Measurements from ENCODE around the gene RNF144B.
"Not testable (repeated sequence)": the region's sequence is repeated elsewhere in the genome, so short reads cannot be mapped to it uniquely, and the experiment has no call there.

The RNF144B gene

GRCh38 chr6:18447552-18447951 lies 60.4 kb downstream of the RNF144B start:
- DNase-seq (ENCODE audit: low spot score in 2 of 2) = no peak
- Histone ChIP-seq H3K36me3 (replicated peaks) (no peaks in the 10 kb centered on the region), H3K9me3 (no peaks in the 10 kb centered on the region), H3K27me3 (ENCODE audit: low read depth) (peaks cover 2% of the 10 kb centered on the region), H3K4me3 (no peak overlapping the region), H3K4me1 (no peaks in the 10 kb centered on the region)
- in situ Hi-C loops (cut with MboI; ENCODE audit: low sequenced_read_pairs) = no loop called here

- H3K4me1 ChIP-seq = no peaks in the 10 kb centered on the region
These were observed 64.6 kb downstream of the RNF144B start for GRCh38 chr6:18451756-18452155.

DNA sequence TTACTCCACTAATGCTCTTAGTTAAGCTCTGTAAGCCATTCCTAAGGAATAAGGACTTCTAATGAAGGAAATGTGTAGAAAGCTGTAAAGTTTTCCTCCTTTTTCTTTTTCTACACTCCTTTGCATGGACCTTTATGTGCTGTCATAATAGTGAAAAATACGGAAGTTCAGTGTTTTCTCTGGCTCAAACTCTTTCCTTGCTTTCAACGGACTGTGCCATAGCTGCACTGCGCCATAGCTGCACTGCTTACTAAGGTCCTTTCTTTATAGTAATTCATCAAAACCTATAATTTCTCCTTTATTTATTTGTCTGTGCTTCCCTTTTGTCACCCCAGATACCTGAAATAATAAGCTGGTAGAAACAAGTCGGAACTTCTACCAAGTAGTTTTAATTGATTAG lies 67.3 kb downstream of the RNF144B start:
- no peaks in the 10 kb centered on the region for H3K9me3 ChIP-seq
- peaks cover 12% of the 10 kb centered on the region for H3K27me3 ChIP-seq (ENCODE audit: low read depth)
- no peak for DNase-seq (ENCODE audit: low spot score in 2 of 2)
- in situ Hi-C loops (cut with MboI; ENCODE audit: low sequenced_read_pairs) = no loop called here
- H3K4me1 ChIP-seq = no peaks in the 10 kb centered on the region
- H3K4me3 ChIP-seq = no peak overlapping the region
- H3K36me3 ChIP-seq (replicated peaks) = no peaks in the 10 kb centered on the region

More at GRCh38 chr6:18451756-18452155, 64.6 kb downstream of the RNF144B start:
- in situ Hi-C loops (cut with MboI; ENCODE audit: low sequenced_read_pairs) = no loop called here
- no peak overlapping the region for H3K4me3 ChIP-seq
- H3K9me3 ChIP-seq = no peaks in the 10 kb centered on the region
- DNase-seq (ENCODE audit: low spot score in 2 of 2) = no peak
- no peaks in the 10 kb centered on the region for H3K36me3 ChIP-seq (replicated peaks)
- peaks cover 14% of the 10 kb centered on the region for H3K27me3 ChIP-seq (ENCODE audit: low read depth)

DNA sequence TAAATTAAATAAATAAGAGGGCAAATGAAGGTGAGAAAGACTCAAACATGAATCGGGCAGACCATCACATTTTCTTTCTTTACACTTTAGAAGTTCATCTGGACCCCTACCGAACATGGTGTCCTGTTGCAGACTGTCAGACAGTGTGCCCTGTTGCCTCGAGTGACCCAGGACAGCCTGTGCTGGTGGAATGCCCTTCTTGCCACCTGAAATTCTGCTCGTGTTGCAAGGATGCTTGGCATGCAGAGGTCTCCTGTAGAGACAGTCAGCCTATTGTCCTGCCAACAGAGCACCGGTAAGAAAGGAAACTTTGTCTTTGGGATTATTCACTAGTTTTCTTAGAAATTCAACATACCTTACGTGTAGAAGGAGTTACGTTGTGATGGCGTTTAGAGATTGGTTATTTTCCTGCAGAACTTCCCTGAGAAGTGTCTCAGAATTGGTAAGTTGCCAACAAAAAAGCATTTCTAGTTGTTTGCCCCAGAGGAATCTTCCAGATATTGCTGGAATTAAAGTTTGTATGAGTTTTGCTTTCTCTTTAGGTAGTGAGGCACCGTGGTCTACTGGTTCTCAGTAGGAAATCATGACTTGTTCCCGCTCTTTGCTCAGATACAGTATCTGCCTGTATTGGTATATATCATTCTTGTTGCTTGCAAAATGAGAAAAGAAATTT lies 70.1 kb downstream of the RNF144B start:
- Histone ChIP-seq H3K9me3 (no peaks in the 10 kb centered on the region; the same call in 1 of the 2 replicates), H3K27me3 (ENCODE audit: low read depth) (peaks cover 14% of the 10 kb centered on the region), H3K36me3 (replicated peaks) (no peaks in the 10 kb centered on the region), H3K4me1 (no peaks in the 10 kb centered on the region), H3K4me3 (no peak overlapping the region)
- no peak for DNase-seq (ENCODE audit: low spot score in 2 of 2)
- in situ Hi-C loops (cut with MboI; ENCODE audit: low sequenced_read_pairs) = no loop called here

- H3K9me3 ChIP-seq; DNase-seq (ENCODE audit: low spot score in 2 of 2); H3K4me1 ChIP-seq; H3K4me3 ChIP-seq; in situ Hi-C loops (cut with MboI; ENCODE audit: low sequenced_read_pairs); H3K36me3 ChIP-seq (replicated peaks): not testable (repeated sequence)
- peaks cover 14% of the 10 kb centered on the region for H3K27me3 ChIP-seq (ENCODE audit: low read depth)
These were observed 70.9 kb downstream of the RNF144B start for GRCh38 chr6:18458086-18458485.

DNA sequence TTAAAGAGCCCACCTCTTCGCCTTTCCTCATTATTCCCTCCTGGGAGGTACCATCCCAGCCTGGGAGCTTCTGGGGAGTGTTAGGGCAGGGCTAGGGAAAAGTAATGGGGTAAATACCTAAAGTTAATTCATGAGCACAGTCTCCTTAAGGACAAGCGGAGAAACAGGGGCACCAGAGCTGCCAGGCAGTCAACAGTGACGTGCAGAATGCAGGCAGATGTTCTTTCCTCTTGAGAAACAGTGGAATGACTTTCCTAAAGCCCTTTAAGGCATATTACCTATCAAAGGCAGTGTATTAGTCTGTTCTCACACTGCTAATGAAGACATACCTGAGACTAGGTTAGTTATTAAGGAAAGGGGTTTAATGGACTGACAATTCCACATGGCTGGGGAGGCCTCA lies 76.3 kb downstream of the RNF144B start:
- Histone ChIP-seq H3K36me3 (replicated peaks) (no peaks in the 10 kb centered on the region), H3K4me3 (no peak overlapping the region), H3K4me1 (no peaks in the 10 kb centered on the region), H3K27me3 (ENCODE audit: low read depth) (peaks cover 2% of the 10 kb centered on the region; the same call in 1 of the 2 replicates), H3K9me3 (no peaks in the 10 kb centered on the region; the same call in 1 of the 2 replicates)
- no peak for DNase-seq (ENCODE audit: low spot score in 2 of 2)
- in situ Hi-C loops (cut with MboI; ENCODE audit: low sequenced_read_pairs) = no loop called here

GRCh38 chr6:18464176-18464575 lies 77.0 kb downstream of the RNF144B start:
- Histone ChIP-seq H3K4me3 (no peak overlapping the region), H3K4me1 (no peaks in the 10 kb centered on the region), H3K27me3 (ENCODE audit: low read depth) (peaks cover 2% of the 10 kb centered on the region; the same call in 1 of the 2 replicates), H3K36me3 (replicated peaks) (no peaks in the 10 kb centered on the region), H3K9me3 (no peaks in the 10 kb centered on the region; the same call in 1 of the 2 replicates)
- no peak for DNase-seq (ENCODE audit: low spot score in 2 of 2)
- in situ Hi-C loops (cut with MboI; ENCODE audit: low sequenced_read_pairs) = no loop called here

DNA sequence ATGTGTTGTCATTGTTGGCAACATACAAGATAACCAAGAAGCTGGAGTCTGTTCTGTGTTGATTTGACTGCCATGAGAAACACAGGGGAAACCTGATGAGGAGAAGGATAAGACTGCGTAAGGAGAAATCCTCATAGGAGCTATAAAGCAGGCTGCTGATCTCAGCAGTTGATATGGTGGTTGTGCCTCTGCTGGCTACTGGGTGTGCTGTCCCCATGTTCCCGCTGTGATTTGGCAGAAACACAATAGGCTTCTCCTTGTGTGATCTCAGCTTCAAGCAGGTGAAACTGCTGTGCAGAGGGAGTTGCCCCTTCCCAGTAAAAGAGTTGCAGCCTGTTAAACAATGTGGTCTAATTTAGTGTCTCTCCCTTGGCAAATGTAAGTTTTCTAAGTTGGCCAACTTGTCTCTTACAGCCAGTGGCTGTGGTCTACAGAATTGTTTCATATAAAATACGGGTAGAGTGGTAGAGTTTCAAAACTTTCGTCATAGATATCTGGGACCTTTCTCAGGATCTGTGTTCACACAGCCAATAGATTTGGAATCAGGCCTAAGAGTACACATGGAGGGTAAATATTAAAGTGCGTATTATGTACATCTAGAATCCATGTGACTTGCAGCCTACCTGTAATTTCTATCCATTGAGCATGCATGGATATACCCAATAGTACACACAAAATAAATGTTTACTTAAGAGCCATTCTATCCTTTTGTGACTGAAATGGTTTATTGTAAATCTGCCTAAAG lies 78.4 kb downstream of the RNF144B start:
- Histone ChIP-seq H3K4me3 (no peak overlapping the region), H3K36me3 (replicated peaks) (no peaks in the 10 kb centered on the region)
- in situ Hi-C loops (cut with MboI; ENCODE audit: low sequenced_read_pairs) = no loop called here

DNA sequence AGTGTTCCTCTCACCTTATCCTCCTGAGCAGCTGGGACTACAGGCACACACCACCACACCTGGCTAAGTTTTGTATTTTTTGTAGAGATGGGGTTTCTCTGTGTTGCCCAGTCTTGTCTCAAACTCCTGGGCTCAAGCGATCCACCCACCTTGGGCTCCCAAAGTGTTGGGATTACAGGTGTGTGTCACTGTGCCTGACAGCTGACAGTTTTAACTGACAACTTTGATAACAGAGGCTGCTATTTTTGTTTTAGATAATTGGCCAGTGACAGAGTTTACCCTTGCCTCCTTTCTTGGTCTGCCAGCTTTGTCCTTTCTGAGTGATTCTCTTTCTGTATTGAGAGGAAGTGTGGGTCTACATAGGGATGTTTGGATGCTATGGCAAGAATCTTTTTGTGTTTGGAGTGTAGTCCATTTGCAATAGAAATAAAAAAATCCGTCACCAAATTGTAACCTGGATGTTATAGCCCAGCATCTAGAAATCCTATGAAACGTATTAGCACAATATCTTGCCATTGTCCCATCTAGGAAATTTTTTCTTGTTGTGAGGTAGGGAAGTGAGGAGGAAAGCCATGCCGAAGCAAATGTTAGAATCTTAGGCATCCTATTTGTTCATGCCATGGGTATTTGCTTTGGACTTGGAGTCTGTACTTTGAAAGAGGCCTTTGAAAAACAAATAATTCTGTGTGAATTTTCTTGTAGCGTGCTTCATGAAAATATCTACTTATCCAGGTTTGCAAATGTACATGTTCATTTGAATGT lies 80.8 kb downstream of the RNF144B start:
- peaks cover 10% of the 10 kb centered on the region for H3K4me1 ChIP-seq
- no peaks in the 10 kb centered on the region for H3K36me3 ChIP-seq (replicated peaks)
- no peaks in the 10 kb centered on the region for H3K9me3 ChIP-seq
- no peak for DNase-seq (ENCODE audit: low spot score in 2 of 2)
- H3K27me3 ChIP-seq (ENCODE audit: low read depth) = peaks cover 4% of the 10 kb centered on the region; the same call in 1 of the 2 replicates
- in situ Hi-C loops (cut with MboI; ENCODE audit: low sequenced_read_pairs) = no loop called here
- no peak overlapping the region for H3K4me3 ChIP-seq

More for the DNA sequence above, 78.4 kb downstream of the RNF144B start:
- H3K27me3 ChIP-seq (ENCODE audit: low read depth) = peaks cover 2% of the 10 kb centered on the region; the same call in 1 of the 2 replicates
- H3K9me3 ChIP-seq = no peaks in the 10 kb centered on the region; the same call in 1 of the 2 replicates
- peaks cover 10% of the 10 kb centered on the region for H3K4me1 ChIP-seq
- DNase-seq (ENCODE audit: low spot score in 2 of 2) = no peak

DNA sequence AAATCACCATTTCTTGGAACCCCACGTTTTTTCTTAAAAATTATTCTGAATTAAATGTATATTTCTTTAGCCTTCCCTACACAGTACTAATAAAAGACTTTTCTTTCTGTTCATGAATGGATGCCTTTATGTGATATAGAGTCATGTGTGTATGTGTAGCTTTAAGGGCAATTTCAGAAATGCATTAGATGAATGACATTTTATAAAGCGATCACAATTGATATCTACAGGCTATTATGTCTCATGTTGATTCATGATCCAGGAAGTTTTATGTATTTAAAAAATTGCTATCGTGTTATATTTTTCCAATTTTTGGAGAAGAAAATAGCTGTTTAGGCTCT lies 81.3 kb downstream of the RNF144B start:
- Histone ChIP-seq H3K27me3 (ENCODE audit: low read depth) (peaks cover 4% of the 10 kb centered on the region; the same call in 1 of the 2 replicates), H3K9me3 (no peaks in the 10 kb centered on the region), H3K4me3 (no peak overlapping the region), H3K36me3 (replicated peaks) (no peaks in the 10 kb centered on the region), H3K4me1 (peaks cover 10% of the 10 kb centered on the region)
- DNase-seq (ENCODE audit: low spot score in 2 of 2) = no peak
- in situ Hi-C loops (cut with MboI; ENCODE audit: low sequenced_read_pairs) = no loop called here

- H3K36me3 ChIP-seq (replicated peaks) = no peaks in the 10 kb centered on the region
- H3K27me3 ChIP-seq (ENCODE audit: low read depth) = peaks cover 4% of the 10 kb centered on the region; the same call in 1 of the 2 replicates
- peaks cover 10% of the 10 kb centered on the region for H3K4me1 ChIP-seq
- in situ Hi-C loops (cut with MboI; ENCODE audit: low sequenced_read_pairs) = no loop called here
- DNase-seq (ENCODE audit: low spot score in 2 of 2) = peak in 1 of 2 experiments; percentile 88
- H3K9me3 ChIP-seq = no peaks in the 10 kb centered on the region
- no peak overlapping the region for H3K4me3 ChIP-seq
These were observed 82.4 kb downstream of the RNF144B start for GRCh38 chr6:18469536-18469935.

- Histone ChIP-seq H3K9me3 (no peaks in the 10 kb centered on the region), H3K27me3 (ENCODE audit: low read depth) (peaks cover 4% of the 10 kb centered on the region; the same call in 1 of the 2 replicates), H3K4me1 (peaks cover 10% of the 10 kb centered on the region), H3K4me3 (no peak overlapping the region), H3K36me3 (replicated peaks) (no peaks in the 10 kb centered on the region)
- in situ Hi-C loops (cut with MboI; ENCODE audit: low sequenced_read_pairs) = no loop called here
- no peak for DNase-seq (ENCODE audit: low spot score in 2 of 2)
These were observed 84.2 kb downstream of the RNF144B start for GRCh38 chr6:18471232-18471964.

GRCh38 chr6:18472941-18473340 lies 85.8 kb downstream of the RNF144B start:
- Histone ChIP-seq H3K4me3 (no peak overlapping the region), H3K9me3 (no peaks in the 10 kb centered on the region), H3K4me1 (peaks cover 10% of the 10 kb centered on the region), H3K36me3 (replicated peaks) (no peaks in the 10 kb centered on the region), H3K27me3 (ENCODE audit: low read depth) (peaks cover 4% of the 10 kb centered on the region; the same call in 1 of the 2 replicates)
- DNase-seq (ENCODE audit: low spot score in 2 of 2) = no peak
- in situ Hi-C loops (cut with MboI; ENCODE audit: low sequenced_read_pairs) = no loop called here

All from HAP-1 (cell line).